Stimulated activated CD8-positive, alpha-beta memory T cell treated with anti-CD3 and anti-CD28 coated beads, Interleukin-7, amount 100 ng/mL, for 24 hours (primary cell): ENCODE measurements around the gene HKDC1.
"Not testable (repeated sequence)": the region's sequence is repeated elsewhere in the genome, so short reads cannot be mapped to it uniquely, and the experiment has no call there.

Experiments used
- DNase-seq: peaks from one replicate; pipeline ENCODE4 v3.0.0-alpha.2; 2020; ENCODE audit warnings: low read depth

HKDC1 gene

GRCh38 chr10:69241575-69241974 is 21.4 kb downstream of the HKDC1 start:
- no peak for DNase-seq

GRCh38 chr10:69242040-69242851 is 22.1 kb downstream of the HKDC1 start:
- DNase-seq, result no peak

DNA sequence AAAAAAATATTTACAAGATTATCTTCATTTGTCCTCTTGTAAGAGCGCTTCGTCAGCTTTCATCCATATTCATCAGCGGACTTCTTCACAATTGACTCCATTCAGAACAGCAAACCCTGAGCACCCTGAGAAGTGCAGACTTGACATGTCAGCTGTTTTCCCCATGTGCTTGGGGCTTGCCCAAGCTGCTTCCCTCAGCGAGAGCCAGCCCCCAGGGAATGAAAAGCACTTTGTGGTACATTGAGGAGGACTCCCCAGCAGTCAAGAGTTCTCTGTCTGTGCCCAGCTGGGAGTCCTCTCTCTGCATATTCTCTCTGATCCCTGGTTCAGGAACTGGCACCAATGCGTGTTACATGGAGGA is 22.7 kb downstream of the HKDC1 start:
- no peak for DNase-seq

DNA sequence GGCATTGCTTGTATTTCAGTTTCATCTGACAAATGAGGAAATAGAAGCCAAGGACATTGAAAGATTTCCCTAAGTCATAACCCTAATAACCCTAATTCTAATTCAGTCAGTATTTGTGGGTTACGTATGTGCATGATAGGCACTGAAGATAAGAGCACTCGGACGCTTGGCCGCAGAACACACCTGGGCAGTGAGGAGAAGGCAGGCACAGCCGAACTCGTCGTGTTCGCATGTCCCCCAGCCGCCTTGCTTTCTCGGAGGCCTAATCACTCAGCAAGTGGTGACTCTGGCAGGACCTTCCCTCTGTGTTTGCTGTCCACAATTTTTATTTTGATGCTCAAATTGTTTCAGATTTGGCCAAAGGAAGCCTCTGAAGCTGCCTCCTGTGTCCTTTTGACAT is 23.7 kb downstream of the HKDC1 start:
- no peak for DNase-seq

DNA sequence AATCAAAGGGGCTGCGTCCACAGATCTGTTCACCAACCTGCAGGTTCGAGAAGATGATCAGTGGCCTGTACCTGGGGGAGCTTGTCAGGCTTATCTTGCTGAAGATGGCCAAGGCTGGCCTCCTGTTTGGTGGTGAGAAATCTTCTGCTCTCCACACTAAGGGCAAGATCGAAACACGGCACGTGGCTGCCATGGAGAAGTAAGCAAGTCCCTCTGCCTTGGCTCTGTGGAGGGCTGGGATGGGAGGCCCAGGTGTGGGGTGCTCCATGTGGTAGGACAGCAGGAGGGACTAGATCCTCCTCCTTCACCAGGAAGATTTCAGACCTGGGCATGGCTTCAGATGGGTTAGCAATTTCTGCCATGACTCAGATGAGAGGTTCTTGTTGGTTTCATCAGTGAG is 25.9 kb downstream of the HKDC1 start:
- no peak for DNase-seq

DNA sequence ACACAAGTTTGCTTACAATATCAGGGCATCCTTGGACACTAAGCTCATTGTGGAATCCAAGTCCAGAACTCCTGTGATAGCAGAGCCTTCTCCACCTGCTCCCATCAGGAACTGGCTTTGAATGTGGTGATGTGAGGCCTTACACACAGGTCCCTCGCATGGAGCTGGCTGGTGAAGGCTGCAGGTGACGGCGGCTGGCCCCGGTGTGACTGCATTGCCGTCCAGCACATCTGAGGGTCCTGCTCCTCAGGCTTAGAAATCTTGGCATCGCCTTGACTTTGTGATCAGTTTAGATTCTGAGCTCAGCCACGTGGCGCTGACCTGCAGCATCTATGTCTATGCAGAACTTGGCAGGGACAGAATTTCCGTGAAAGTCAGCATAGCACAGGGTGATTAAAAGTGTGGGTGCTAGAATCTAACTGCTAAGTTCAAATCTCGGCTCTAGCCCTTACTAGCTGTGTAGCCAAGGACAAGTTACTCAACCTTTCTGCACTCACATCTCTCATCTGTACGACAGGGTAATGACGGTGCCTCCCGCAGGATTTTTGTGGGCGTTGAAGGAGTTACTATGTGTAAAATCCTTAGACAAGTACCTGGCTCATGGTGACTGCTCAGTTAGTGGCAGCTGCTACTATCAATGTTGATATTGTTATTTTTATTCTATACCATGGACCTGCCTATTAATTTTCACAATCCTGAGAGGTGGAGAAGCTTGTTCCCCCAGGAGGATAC is 26.6 kb downstream of the HKDC1 start:
- no peak for DNase-seq

- DNase-seq, result no peak
These were observed 27.2 kb downstream of the HKDC1 start for GRCh38 chr10:69247313-69247710.

GRCh38 chr10:69248117-69248730 is 28.1 kb downstream of the HKDC1 start:
- DNase-seq, result no peak

GRCh38 chr10:69250041-69250440 is 29.9 kb downstream of the HKDC1 start:
- DNase-seq, result no peak

DNA sequence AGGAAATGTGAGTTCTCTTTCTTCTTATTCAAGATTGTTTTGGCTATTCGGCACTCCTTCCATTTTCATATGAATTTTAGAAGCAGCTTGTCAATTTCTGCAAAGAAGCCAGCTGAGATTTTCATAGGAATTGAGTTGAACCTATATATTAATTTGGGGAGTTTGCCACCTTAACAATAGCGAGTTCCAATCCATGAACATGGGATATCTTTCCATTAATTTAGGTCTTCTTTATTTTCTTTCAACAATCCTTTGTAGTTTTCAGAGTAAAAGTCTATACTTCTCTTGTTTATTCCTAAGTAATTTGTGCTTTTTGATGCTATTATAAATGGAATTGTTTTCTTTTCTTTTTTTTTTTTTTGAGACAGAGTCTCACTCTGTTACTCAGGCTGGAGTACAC is 31.3 kb downstream of the HKDC1 start:
- not testable (repeated sequence) for DNase-seq

- DNase-seq, result no peak
These were observed 33.0 kb downstream of the HKDC1 start for GRCh38 chr10:69253171-69253570.

DNA sequence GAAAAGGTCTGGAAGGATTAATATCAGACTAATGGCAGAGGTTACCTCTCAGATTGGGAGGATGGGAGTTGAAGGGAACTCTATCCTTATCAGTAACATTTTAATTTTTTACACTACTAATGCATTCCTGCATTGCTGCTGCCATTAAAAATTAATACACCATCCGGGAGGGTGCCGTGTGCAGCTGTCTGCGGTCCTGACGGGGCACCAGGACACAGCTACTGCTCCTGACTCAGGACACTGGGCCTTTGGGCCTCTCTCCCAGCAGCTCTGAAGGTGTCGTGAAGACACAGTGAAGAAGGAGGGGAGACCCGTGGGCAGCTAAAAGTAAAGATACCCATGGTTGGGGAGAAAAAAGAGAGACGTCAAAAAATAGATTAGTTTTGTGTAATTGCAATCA is 34.7 kb downstream of the HKDC1 start:
- DNase-seq, result no peak

DNA sequence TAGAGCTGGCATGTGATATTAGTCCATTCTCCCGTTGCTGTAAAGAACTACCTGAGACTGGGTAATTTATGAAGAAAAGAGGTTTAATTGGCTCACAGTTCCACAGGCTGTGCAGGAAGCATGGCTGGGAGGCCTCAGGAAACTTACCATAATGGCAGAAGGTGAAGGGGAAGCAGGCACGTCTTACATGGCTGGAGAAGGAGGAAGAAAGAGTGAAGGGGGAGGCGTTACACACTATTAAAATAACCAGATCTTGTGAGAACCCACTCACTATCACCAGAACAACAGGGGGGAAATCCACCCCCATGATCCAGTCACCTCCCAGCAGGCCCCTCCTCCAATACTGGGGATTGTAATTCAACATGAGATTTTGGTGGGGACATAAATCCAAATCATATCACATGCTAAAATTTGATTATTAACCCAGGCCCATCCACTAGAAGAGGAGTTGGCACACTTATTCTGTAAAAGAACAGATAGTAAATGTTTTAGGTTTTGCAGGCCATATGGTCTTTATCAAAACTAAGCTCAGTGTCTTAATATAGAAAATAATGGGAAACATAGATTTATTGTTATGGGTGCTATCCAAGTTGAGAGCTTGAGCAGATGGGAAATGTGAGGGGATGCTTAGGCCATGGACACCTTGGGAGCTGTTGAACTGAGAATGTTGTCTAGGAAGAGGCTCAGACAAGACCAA is 39.6 kb downstream of the HKDC1 start:
- no peak for DNase-seq

DNA sequence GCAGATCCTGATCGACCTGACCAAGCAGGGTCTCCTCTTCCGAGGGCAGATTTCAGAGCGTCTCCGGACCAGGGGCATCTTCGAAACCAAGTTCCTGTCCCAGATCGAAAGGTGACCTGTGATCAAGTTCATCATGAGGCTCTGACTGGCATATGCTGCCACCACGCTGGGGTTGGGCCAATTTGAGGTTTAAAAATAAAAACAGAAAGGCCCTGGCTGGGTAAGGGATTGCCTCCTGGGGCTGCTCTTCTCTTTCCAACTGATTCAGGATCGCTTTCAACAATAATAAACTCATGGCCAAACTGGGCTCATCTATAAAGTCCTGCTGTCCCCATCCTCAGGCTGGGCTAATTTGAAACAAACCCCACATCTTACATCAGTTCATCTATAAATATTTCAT is 41.1 kb downstream of the HKDC1 start:
- no peak for DNase-seq

DNA sequence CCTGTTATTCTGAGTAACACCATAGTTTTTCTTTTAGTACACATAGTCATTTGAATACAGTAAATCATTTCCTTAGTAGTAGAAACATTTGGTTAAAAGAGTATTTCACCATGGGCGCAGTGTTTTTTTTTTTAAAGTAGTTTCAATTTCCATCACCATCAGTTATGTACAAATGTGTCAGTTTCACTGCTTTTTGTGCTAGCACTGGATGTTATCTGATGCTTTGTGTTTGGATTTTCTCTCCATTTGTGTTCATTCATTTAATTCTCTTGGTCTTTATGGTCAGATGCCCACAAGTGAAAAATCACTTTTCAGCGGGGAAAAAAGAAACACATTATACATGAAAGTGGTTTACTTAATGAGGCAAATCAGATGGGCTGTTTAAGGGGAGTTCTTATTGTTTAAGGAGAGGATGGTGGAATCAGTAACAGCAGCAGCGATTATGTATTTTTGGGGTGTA is 42.2 kb downstream of the HKDC1 start:
- DNase-seq, result no peak

DNA sequence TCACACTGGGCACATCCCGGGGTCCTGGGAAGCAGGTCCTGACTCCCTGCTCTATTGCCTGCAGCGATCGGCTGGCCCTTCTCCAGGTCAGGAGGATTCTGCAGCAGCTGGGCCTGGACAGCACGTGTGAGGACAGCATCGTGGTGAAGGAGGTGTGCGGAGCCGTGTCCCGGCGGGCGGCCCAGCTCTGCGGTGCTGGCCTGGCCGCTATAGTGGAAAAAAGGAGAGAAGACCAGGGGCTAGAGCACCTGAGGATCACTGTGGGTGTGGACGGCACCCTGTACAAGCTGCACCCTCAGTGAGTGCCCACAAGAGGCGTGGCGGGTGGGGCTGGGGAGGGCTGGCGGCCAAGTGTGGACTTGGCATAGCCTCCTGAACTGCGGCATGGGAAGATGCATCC is 45.4 kb downstream of the HKDC1 start:
- no peak for DNase-seq

DNA sequence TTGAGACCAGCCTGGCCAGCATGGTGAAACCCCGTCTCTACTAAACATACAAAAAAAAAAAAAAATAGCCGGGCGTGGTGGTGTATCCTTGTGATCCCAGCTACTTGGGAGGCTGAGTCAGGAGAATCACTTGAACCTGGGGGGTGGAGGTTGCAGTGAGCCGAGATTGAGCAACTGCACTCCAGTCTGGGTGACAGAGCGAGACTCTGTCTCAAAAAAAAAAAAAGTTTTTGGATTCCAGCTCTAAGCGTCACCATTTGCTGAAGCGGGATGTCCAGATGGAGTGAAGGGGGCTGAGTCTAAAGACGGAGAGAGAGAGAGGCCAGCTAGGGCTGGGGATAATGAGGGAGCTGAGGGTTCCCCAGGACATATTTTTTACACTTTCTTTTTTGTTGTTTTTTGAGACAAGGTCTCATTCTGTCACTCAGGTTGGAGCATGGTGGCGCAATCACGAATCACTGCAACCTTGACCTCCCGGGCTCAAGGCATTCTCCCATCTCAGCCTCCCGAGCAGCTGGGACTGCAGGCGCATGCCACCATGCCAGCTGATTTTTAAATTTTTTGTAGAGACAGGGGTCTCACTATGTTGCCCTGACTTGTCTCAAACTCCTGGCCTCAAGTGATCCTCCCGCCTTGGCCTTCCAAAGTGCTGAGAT is 48.8 kb downstream of the HKDC1 start:
- DNase-seq, result no peak

DNA sequence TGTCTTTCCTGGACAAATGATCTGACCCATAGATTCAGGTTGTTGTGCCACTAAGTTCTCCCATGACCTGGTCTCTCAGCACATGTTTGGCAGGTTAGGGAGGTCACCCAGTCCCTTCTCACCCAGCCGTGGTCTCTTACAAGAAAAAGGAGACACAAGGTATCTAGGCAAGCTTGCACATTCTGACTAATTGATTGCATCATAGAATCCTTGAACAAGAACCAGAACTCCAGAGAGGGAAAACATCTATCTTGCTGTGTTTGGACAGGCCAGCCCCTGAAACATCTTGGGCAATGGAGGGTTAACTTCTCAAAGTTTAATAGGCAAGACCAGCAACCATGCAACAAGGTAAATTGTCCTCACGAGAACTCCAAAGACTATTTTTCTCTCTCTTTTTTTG is 49.6 kb downstream of the HKDC1 start:
- no peak for DNase-seq

GRCh38 chr10:69270990-69271389 is 50.9 kb downstream of the HKDC1 start:
- no peak for DNase-seq

DNA sequence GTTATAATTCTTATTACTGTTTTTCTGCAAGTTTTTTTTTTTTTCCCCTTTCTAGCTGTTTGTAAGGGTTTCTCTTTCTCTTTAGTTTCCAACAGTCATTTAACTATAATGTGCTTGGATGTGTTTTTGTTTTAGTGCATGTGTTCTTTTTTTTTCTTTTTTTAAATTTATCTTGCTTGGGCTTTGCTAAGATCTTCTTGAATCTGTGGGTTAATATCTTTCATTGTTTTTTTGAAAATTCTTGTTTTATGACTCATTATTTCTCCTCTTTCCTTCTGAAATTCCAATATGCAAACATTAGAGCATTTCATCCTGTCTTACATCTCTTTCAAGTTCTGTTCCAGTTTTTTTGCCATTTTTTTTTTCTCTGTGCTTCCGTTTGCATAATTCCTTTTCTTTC is 52.5 kb downstream of the HKDC1 start:
- no peak for DNase-seq

DNA sequence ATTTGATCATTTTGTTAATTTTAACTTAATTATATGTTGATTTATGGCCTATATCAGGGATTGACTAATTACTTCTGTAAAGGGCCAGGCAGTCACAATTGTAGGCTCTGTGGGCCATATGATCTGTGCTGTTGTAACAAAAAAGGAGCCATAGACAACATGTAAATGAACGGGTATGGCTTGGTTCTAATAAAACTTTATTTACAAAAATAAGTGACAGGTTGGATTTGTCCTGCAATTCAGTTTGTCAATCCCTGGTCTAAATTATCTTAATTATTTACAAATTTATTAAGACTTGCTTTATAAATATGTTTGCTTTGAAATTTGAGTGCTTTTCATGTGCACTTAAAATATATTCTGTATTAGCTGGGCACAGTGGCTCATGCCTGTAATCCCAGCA is 55.3 kb downstream of the HKDC1 start:
- no peak for DNase-seq

DNA sequence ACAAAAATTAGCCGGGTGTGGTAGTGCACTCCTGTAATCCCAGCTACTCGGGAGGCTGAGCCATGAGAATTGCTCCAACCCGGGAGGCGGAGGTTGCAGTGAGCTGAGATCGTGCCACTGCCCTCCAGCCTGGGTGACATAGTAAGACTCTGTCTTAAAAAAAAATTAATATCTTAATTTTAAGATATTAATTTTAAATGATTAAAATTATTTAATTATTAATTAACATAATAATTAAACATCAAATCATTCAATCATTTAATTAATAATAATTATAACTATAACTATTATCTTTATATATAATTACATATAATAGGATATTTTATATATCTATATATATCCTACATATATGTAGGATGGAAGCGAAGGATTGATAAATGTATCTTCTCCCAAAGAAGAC is 56.4 kb downstream of the HKDC1 start:
- no peak for DNase-seq
